Sigmoid colon (tissue), 7 donors: ENCODE results near the gene ACMSD. TPM values are rescaled to one million over a fixed set of nuclear protein-coding genes. Genes with fewer than 3 reads are reported as not detected.
"Not testable (repeated sequence)": the region's sequence is repeated elsewhere in the genome, so short reads cannot be mapped to it uniquely, and the experiment has no call there.

Experiments
- DNase-seq: peaks from one replicate; pipeline ENCODE4 v3.0.0-alpha.2; 2019
- H3K27ac ChIP-seq, 4 donors: fragments of 200-600 bp; sonication (generic); one replicate each; pipeline ENCODE4 v1.5.1; 2016 to 2019; ENCODE audit warnings: mild to moderate bottlenecking in 1 of 4
- H3K27me3 ChIP-seq, 3 donors: fragments of 200-600 bp; sonication (generic); one replicate each; pipeline ENCODE4 v1.5.1; 2019; ENCODE audit warnings: mild to moderate bottlenecking in 1 of 3
- H3K36me3 ChIP-seq, 4 donors: fragments of 200-600 bp; sonication (generic); one replicate each; pipeline ENCODE4 v1.5.1; 2016 to 2019
- H3K4me1 ChIP-seq, 4 donors: fragments of 200-600 bp; sonication (generic); one replicate each; pipeline ENCODE4 v1.5.1; 2017 to 2019
- H3K4me3 ChIP-seq, 4 donors: fragments of 200-600 bp; sonication (generic); one replicate each; pipeline ENCODE4 v1.5.1; 2017 to 2019; ENCODE audit warnings: mild to moderate bottlenecking in 2 of 4, moderate library complexity in 1 of 4
- H3K9me3 ChIP-seq, 4 donors: fragments of 200-600 bp in 3 of 4; sonication (generic) in 3 of 4; one replicate each; pipeline versions ENCODE4 v1.5.1 to v1.6.1; 2013 to 2019
- CTCF ChIP-seq, 4 experiments: fragments of 450-650 bp in 3 of 4; fragments of 200-600 bp in 1 of 4; IDR thresholded peaks; one replicate each; pipeline ENCODE4 v1.5.1; 2016 to 2019; ENCODE audit warnings: antibody characterized with exemption in 4 of 4, mild to moderate bottlenecking in 3 of 4, moderate library complexity in 2 of 4
- EP300 ChIP-seq, 4 donors: sonication (generic); formaldehyde crosslinking; IDR thresholded peaks; one replicate each; pipeline ENCODE4 v1.6.1; 2017; ENCODE audit warnings: antibody characterized with exemption in 4 of 4
- POLR2A ChIP-seq, 2 donors: fragments of 450-650 bp; IDR thresholded peaks; one replicate each; pipeline ENCODE4 v1.6.1; 2016; ENCODE audit warnings: antibody characterized with exemption in 2 of 2, mild to moderate bottlenecking in 2 of 2, moderate library complexity in 2 of 2
- POLR2AphosphoS5 ChIP-seq, 4 donors: sonication (generic); formaldehyde crosslinking; IDR thresholded peaks; one replicate each; pipeline ENCODE4 v1.6.1; 2017; ENCODE audit warnings: antibody characterized with exemption in 4 of 4
- WGBS, 2 donors: extraction: QIAGEN DNeasy Blood & Tissue Kit; methylation state at CpG; one replicate each; pipeline ENCODE4 v1.1.7; 2013; 5-methylcytosine and 5-hydroxymethylcytosine counted together
- intact Hi-C: fragments of 100-400 bp; cut with DNase I; formaldehyde crosslinking; loops from one replicate; pipeline ENCODE4 v1.15.1; 2023
- polyA plus RNA-seq, 3 donors: library from polyadenylated mRNA; stranded (reverse); fragments of 200-250 nt; gene quantifications; one replicate each; pipeline ENCODE4 v1.2.3, GENCODE V29; 2013
- total RNA-seq, 4 donors: library from RNA; depleted of rRNA; stranded (reverse); fragments of >200 nt; gene quantifications; one replicate each; pipeline ENCODE4 v1.1.0, GENCODE V29; 2016
- donor health status: healthy with polysubstance abuse.
- donor health status: Bipolar disorder and iron deficiency.
- donor health status: healthy.

The ACMSD gene
- total and polyA plus RNA-seq, 7 donors, result not detected

- no peaks in the 10 kb centered on the region for H3K27me3 ChIP-seq
- H3K27ac ChIP-seq, result no peak overlapping the region
- intact Hi-C loops, result no loop called here
- H3K4me1 ChIP-seq, result no peaks in the 10 kb centered on the region
- DNase-seq, result no peak
- H3K9me3 ChIP-seq, result no peaks in the 10 kb centered on the region
- no peak overlapping the region for H3K4me3 ChIP-seq
- WGBS, 2 donors, result 92 to 94% methylated on average over 2 of the region's 2 CpGs
- TF ChIP-seq EP300 (IDR thresholded peaks at IDR 0.05) (no peak), POLR2AphosphoS5 (IDR thresholded peaks at IDR 0.05) (no peak)
- H3K36me3 ChIP-seq, result no peaks in the 10 kb centered on the region
Measured at GRCh38 chr2:134819334-134819733, 19.1 kb upstream of the ACMSD start.

- H3K27me3 ChIP-seq, result no peaks in the 10 kb centered on the region
Measured at GRCh38 chr2:134823431-134823830, 15.0 kb upstream of the ACMSD start.

GRCh38 chr2:134823832-134824231 lies 14.6 kb upstream of the ACMSD start:
- Histone ChIP-seq H3K4me1 (no peaks in the 10 kb centered on the region), H3K27ac (no peak overlapping the region), H3K36me3 (no peaks in the 10 kb centered on the region), H3K4me3 (no peak overlapping the region), H3K27me3 (no peaks in the 10 kb centered on the region), H3K9me3 (no peaks in the 10 kb centered on the region)
- TF ChIP-seq POLR2AphosphoS5 (IDR thresholded peaks at IDR 0.05) (no peak), EP300 (IDR thresholded peaks at IDR 0.05) (no peak), POLR2A (IDR thresholded peaks at IDR 0.05) (no peak), CTCF (IDR thresholded peaks at IDR 0.05) (no peak)
- 74 to 84% methylated on average over 2 of the region's 2 CpGs for WGBS, 2 donors
- DNase-seq, result no peak
- intact Hi-C loops, result no loop called here

More at GRCh38 chr2:134823431-134823830, 15.0 kb upstream of the ACMSD start:
- H3K4me1 ChIP-seq, result no peaks in the 10 kb centered on the region
- no peak overlapping the region for H3K27ac ChIP-seq
- TF ChIP-seq EP300 (IDR thresholded peaks at IDR 0.05) (no peak), CTCF (IDR thresholded peaks at IDR 0.05) (no peak), POLR2AphosphoS5 (IDR thresholded peaks at IDR 0.05) (no peak), POLR2A (IDR thresholded peaks at IDR 0.05) (no peak)
- 32 to 77% methylated on average over 2 of the region's 2 CpGs for WGBS, 2 donors
- no peak overlapping the region for H3K4me3 ChIP-seq
- DNase-seq, result no peak
- H3K9me3 ChIP-seq, result no peaks in the 10 kb centered on the region
- H3K36me3 ChIP-seq, result no peaks in the 10 kb centered on the region
- intact Hi-C loops, result no loop called here

- H3K36me3 ChIP-seq, H3K4me1 ChIP-seq, H3K27ac ChIP-seq, H3K4me3 ChIP-seq, intact Hi-C loops, H3K9me3 ChIP-seq, DNase-seq, H3K27me3 ChIP-seq: not testable (repeated sequence)
- 75 to 85% methylated on average over 13 of the region's 13 CpGs for WGBS, 2 donors
Measured at GRCh38 chr2:134825716-134826115, 12.7 kb upstream of the ACMSD start.

GRCh38 chr2:134835471-134835870 lies 2.9 kb upstream of the ACMSD start:
- H3K27me3 ChIP-seq, result no peaks in the 10 kb centered on the region
- intact Hi-C loops, result no loop called here
- DNase-seq, result no peak
- H3K4me1 ChIP-seq, result no peaks in the 10 kb centered on the region
- peaks cover 0 to 5% (median 2%) of the 10 kb centered on the region in 4 donors for H3K9me3 ChIP-seq
- no peaks in the 10 kb centered on the region for H3K36me3 ChIP-seq
- H3K27ac ChIP-seq, result no peak overlapping the region
- TF ChIP-seq EP300 (IDR thresholded peaks at IDR 0.05), result no peak
- no peak for TF ChIP-seq CTCF (IDR thresholded peaks at IDR 0.05)
- H3K4me3 ChIP-seq, result no peak overlapping the region
- WGBS, 2 donors, result 97 to 100% methylated on average over 1 of the region's 1 CpG

GRCh38 chr2:134836986-134837385 lies 1.4 kb upstream of the ACMSD start:
- H3K36me3 ChIP-seq, result no peaks in the 10 kb centered on the region
- DNase-seq, result no peak
- WGBS, 2 donors, result 78 to 84% methylated on average over 2 of the region's 2 CpGs
- H3K4me3 ChIP-seq, result no peak overlapping the region
- no peaks in the 10 kb centered on the region for H3K27me3 ChIP-seq
- intact Hi-C loops, result no loop called here
- no peaks in the 10 kb centered on the region for H3K4me1 ChIP-seq
- H3K9me3 ChIP-seq, result peaks cover 0 to 5% (median 2%) of the 10 kb centered on the region in 4 donors
- H3K27ac ChIP-seq, result no peak overlapping the region
- TF ChIP-seq EP300 (IDR thresholded peaks at IDR 0.05), result no peak
- TF ChIP-seq CTCF (IDR thresholded peaks at IDR 0.05), result no peak
- TF ChIP-seq POLR2A (IDR thresholded peaks at IDR 0.05), result no peak
- TF ChIP-seq POLR2AphosphoS5 (IDR thresholded peaks at IDR 0.05), result no peak
